Keratinocyte (primary cell): Measurements from ENCODE around the gene GAS6.

Experiments used
- CTCF ChIP-seq, 3 experiments: IDR thresholded peaks in 1 of 3; conservative IDR thresholded peaks in 1 of 3; optimal IDR thresholded peaks in 1 of 3; 2 replicates in 2 of 3; 3 replicates in 1 of 3; pipeline versions ENCODE3 to v1.5.1; 2011; ENCODE audit warnings: low read length in 3 of 3, mild to moderate bottlenecking in 3 of 3, moderate library complexity in 2 of 3, control low read depth in 1 of 3, inconsistent platforms in 1 of 3; ENCODE audit not compliant: insufficient read depth in 2 of 3; ENCODE audit errors: extremely low read depth in 1 of 3
- EZH2 ChIP-seq: IDR thresholded peaks from one replicate; pipeline ENCODE4 v1.6.1; 2012; ENCODE audit warnings: inconsistent platforms, mild to moderate bottlenecking, low read length, moderate library complexity

- TF ChIP-seq CTCF (optimal IDR thresholded peaks at IDR 0.05 in 1 of 3, IDR thresholded peaks at IDR 0.05 in 1 of 3, conservative IDR thresholded peaks at IDR 0.05 in 1 of 3; ENCODE audit: extremely low read depth in 1 of 3, insufficient read depth in 2 of 3, low read length in 3 of 3) (no peak), EZH2 (no peak)
These were observed 66.8 kb downstream of the GAS6 start for GRCh38 chr13:113796964-113797676.
